Rectal smooth muscle tissue (tissue), 1 donor: ENCODE measurements around the gene PDZD4.
A peak's percentile ranks its signal among the peaks of the same experiment; 100 is the strongest.
"Not testable (repeated sequence)": the region's sequence is repeated elsewhere in the genome, so short reads cannot be mapped to it uniquely, and the experiment has no call there.

Source experiments
- H3K27ac ChIP-seq: one replicate; pipeline ENCODE4 v1.7.0; 2013; ENCODE audit warnings: low read depth, low read length, inconsistent platforms
- H3K27me3 ChIP-seq: one replicate; pipeline ENCODE4 v1.7.0; 2013; ENCODE audit warnings: low read length; ENCODE audit not compliant: control insufficient read depth, insufficient read depth
- H3K36me3 ChIP-seq: one replicate; pipeline ENCODE4 v1.7.0; 2013; ENCODE audit warnings: low read length; ENCODE audit not compliant: control insufficient read depth, insufficient read depth
- H3K4me1 ChIP-seq: one replicate; pipeline ENCODE4 v1.7.0; 2013; ENCODE audit warnings: low read length; ENCODE audit not compliant: control insufficient read depth, insufficient read depth
- H3K4me3 ChIP-seq: one replicate; pipeline ENCODE4 v1.7.0; 2013; ENCODE audit warnings: low read length
- H3K9ac ChIP-seq: one replicate; pipeline ENCODE4 v1.7.0; 2013; ENCODE audit warnings: low read length

PDZD4 gene

GRCh38 chrX:153827016-153827415 is 3.3 kb downstream of the PDZD4 start:
- Histone ChIP-seq H3K27me3 (peaks cover 13% of the 10 kb centered on the region), H3K4me1 (no peaks in the 10 kb centered on the region)

DNA sequence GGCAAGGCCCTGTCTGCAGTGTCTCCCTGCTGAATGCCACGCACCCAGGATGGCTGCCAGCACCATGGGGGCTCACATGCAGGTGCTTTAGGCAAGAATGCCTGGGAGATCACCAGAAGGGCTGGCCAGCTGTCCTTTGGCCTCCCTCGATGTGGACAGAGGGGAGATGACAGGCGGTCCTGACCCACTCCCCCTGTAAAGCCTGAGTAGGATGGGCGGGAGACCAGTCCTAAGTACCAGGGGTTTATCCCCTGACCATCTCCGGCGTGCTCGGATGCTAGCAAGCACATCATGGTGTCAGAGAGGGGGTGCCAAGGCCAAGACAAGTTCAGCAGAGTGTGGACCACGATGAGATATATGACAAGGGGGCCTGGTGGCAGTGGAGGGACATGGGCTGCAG is 5.3 kb downstream of the PDZD4 start:
- Histone ChIP-seq H3K27me3 (peaks cover 13% of the 10 kb centered on the region), H3K27ac (no peak overlapping the region), H3K4me3 (no peak overlapping the region), H3K9ac (no peak overlapping the region), H3K36me3 (no peaks in the 10 kb centered on the region), H3K4me1 (no peaks in the 10 kb centered on the region)

More at GRCh38 chrX:153827016-153827415, 3.3 kb downstream of the PDZD4 start:
- H3K4me3 ChIP-seq, result no peak overlapping the region
- no peak overlapping the region for H3K27ac ChIP-seq
- no peak overlapping the region for H3K9ac ChIP-seq
- no peaks in the 10 kb centered on the region for H3K36me3 ChIP-seq

GRCh38 chrX:153824348-153824747 is 6.0 kb downstream of the PDZD4 start:
- no peak overlapping the region for H3K9ac ChIP-seq
- H3K4me1 ChIP-seq, result no peaks in the 10 kb centered on the region
- no peak overlapping the region for H3K27ac ChIP-seq
- H3K36me3 ChIP-seq, result no peaks in the 10 kb centered on the region
- H3K4me3 ChIP-seq, result no peak overlapping the region
- H3K27me3 ChIP-seq, result peaks cover 15% of the 10 kb centered on the region

- Histone ChIP-seq H3K27me3 (peaks cover 10% of the 10 kb centered on the region), H3K27ac (no peak overlapping the region), H3K9ac (no peak overlapping the region)
These were observed 9.3 kb downstream of the PDZD4 start for GRCh38 chrX:153821066-153821465.

DNA sequence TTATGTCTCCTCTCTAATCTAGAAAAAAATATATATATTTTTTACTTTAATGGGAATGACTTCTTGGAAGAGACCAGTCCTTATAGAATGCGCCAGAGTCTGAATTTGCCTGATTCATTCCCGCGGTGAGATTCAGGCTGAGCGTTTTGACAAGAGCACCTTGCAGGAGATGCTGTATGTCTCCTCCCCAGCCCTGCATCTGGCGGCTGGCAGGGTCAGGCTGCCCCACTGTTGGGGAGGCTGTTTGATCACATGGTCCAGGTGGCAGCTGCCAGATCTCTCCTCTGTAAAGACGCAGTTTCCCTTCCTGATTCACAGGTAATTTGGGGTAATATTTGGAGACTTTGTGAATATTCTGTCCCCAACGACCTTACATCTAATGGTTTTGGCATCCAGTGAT is 9.7 kb downstream of the PDZD4 start:
- H3K27ac ChIP-seq, result no peak overlapping the region
- H3K4me1 ChIP-seq, result no peaks in the 10 kb centered on the region
- peaks cover 10% of the 10 kb centered on the region for H3K27me3 ChIP-seq
- no peak overlapping the region for H3K9ac ChIP-seq
- no peaks in the 10 kb centered on the region for H3K36me3 ChIP-seq
- no peak overlapping the region for H3K4me3 ChIP-seq

More at GRCh38 chrX:153821066-153821465, 9.3 kb downstream of the PDZD4 start:
- Histone ChIP-seq H3K4me3 (no peak overlapping the region), H3K36me3 (no peaks in the 10 kb centered on the region), H3K4me1 (no peaks in the 10 kb centered on the region)

- H3K36me3 ChIP-seq, result no peaks in the 10 kb centered on the region
- H3K4me1 ChIP-seq, result no peaks in the 10 kb centered on the region
- H3K27me3 ChIP-seq, result peaks cover 13% of the 10 kb centered on the region
- H3K27ac ChIP-seq, result no peak overlapping the region
- peak overlapping the region; percentile 58 for H3K4me3 ChIP-seq
- H3K9ac ChIP-seq, result no peak overlapping the region
These were observed 10.8 kb downstream of the PDZD4 start for GRCh38 chrX:153819384-153820040.

DNA sequence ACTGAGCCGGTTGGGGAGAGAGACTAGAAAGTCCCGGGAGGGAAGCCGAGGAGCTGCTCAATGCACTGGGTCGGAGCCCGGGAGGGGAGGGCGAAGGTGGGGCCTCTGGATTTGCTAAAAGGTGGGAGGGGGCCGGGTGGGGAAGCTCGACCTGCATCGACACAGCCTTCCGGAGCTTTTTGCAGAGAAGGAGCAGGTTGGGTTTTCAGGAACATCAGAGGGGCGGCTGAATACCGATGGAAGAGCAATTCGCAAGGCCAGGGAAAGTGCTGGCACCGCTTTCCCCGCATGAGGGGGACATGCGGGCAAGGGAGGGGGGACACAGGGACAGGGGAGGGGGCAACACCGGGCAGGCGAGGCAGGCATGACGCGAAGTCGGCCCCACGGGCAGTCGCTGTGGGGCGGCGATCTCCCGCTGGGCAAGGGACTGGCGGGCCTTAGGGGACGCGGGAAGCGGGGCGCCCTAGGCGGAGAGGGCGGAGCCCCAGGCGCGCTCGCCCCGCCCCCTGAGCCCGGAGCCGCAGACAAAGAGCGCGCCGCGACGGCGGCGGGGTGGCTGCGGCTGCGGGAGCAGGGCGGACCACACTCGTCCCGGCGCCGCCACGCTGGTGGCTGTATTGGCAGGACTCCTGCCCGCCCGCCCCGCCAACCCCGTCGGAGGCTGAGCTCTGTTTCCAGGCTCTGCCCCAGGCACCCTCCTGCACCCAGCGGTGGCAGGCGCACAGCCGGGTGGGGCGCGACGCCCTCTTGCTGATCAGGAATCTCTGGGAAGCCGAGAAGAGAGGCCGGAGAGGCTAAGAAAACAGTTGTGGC is 11.6 kb downstream of the PDZD4 start:
- H3K4me3 ChIP-seq, result peak overlapping the region; percentile 58
- H3K9ac ChIP-seq, result no peak overlapping the region
- peaks cover 13% of the 10 kb centered on the region for H3K27me3 ChIP-seq
- no peaks in the 10 kb centered on the region for H3K4me1 ChIP-seq
- H3K36me3 ChIP-seq, result no peaks in the 10 kb centered on the region
- H3K27ac ChIP-seq, result no peak overlapping the region

DNA sequence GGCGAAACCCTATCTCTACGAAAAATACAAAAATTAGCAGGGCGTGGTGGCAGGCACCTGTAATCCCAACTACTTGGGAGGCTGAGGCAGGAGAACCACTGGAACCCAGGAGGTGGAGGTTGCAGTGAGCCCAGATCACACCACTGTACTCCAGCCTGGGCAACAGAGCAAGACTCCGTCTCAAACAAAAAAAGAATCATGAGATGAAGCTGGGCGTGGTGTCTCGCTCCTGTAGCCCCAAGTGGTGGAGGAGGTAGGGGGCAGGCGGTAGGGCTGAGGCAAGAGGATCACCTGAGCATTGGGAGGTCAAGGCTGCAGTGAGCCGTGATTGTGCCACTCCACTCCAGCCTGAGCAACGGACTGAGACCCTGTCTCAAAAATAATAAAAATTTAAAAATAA is 12.3 kb downstream of the PDZD4 start:
- not testable (repeated sequence) for H3K27ac ChIP-seq, H3K4me1 ChIP-seq, H3K9ac ChIP-seq, H3K36me3 ChIP-seq, H3K4me3 ChIP-seq
- peaks cover 13% of the 10 kb centered on the region for H3K27me3 ChIP-seq

- Histone ChIP-seq H3K36me3 (no peaks in the 10 kb centered on the region), H3K27ac (no peak overlapping the region), H3K4me3 (no peak overlapping the region), H3K9ac (no peak overlapping the region), H3K4me1 (no peaks in the 10 kb centered on the region), H3K27me3 (peaks cover 13% of the 10 kb centered on the region)
These were observed 13.3 kb downstream of the PDZD4 start for GRCh38 chrX:153816831-153817690.

GRCh38 chrX:153814591-153815315 is 15.6 kb downstream of the PDZD4 start:
- no peak overlapping the region for H3K9ac ChIP-seq
- peaks cover 17% of the 10 kb centered on the region for H3K27me3 ChIP-seq
- no peaks in the 10 kb centered on the region for H3K4me1 ChIP-seq
- H3K36me3 ChIP-seq, result no peaks in the 10 kb centered on the region
- no peak overlapping the region for H3K27ac ChIP-seq
- no peak overlapping the region for H3K4me3 ChIP-seq

DNA sequence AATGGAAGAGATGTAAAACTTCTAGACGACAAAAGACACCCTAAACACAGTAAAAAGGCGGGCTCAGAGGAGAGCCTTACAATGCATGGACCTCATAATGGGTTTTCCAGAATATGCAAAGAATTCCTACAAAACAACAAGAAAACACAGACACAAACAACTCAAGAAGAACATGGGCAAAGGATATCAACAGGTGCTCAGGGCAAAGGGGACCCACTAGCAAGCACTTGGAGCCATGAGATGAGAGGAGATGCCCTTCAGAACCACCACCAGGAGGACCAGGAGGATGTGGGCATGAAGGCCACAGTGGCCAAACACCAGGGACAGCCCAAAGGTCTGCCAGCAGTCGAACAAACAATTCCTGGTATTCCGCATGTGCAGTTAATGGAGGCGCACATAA is 17.2 kb downstream of the PDZD4 start:
- Histone ChIP-seq H3K4me3 (no peak overlapping the region), H3K9ac (no peak overlapping the region), H3K4me1 (no peaks in the 10 kb centered on the region), H3K27ac (no peak overlapping the region), H3K36me3 (no peaks in the 10 kb centered on the region), H3K27me3 (peaks cover 16% of the 10 kb centered on the region)

DNA sequence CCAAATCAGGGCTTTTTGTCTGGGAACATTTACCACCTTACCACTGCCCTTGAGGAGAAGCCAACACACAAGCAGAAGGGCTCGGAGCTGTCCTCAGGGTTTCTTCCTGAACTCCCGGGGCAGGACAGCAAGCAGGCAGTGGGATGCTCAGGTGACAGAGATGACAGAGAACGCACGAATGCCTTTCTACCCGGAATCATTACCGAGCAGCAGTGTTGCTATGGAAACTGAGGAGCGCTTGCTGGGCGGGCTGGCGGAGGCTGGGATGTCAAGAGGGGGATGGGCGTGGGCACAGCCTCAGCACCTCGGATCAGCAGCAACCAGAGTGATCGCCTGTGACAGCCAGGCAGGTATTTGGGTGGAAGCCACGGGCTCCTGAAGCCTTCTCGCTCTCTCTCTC is 18.1 kb downstream of the PDZD4 start:
- H3K4me1 ChIP-seq, result no peaks in the 10 kb centered on the region
- peaks cover 16% of the 10 kb centered on the region for H3K27me3 ChIP-seq
- no peak overlapping the region for H3K4me3 ChIP-seq
- no peak overlapping the region for H3K9ac ChIP-seq
- no peak overlapping the region for H3K27ac ChIP-seq
- H3K36me3 ChIP-seq, result no peaks in the 10 kb centered on the region
